ENCODE measurements around the gene KPNA6. TPM values are rescaled to one million over a fixed set of nuclear protein-coding genes. Genes with fewer than 3 reads are reported as not detected.
"Not testable (repeated sequence)": the region's sequence is repeated elsewhere in the genome, so short reads cannot be mapped to it uniquely, and the experiment has no call there.

Gene KPNA6
- total RNA-seq, 4 donors from 2014 or later: 44.6 to 62.8 (median 53.4) TPM

DNA sequence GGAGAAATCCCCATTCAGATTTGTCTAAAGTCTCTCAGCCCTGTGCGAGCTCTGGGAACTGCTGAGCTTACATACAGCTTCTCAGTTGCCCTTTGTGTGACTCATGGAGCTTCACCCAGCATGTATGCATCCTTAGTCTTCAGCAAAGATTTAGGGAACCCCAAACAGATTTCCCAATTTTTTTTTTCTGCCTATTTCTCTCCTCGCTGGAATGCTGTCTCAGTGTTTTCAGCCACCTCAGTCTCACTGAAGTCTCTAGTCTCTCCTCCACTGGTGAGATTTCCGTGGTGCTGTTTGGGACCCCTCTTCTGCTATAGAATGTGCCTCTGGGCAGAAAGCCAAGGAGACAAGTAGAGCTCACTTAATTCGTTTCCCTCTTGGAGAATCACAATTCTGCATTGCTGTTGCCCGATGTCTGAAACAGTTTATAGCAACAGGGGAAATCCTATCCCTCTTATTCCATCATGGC, 43.5 kb downstream of the KPNA6 start:
- H3K27ac ChIP-seq: no peak overlapping the region
- WGBS, 2 donors: 35 to 40% methylated on average over 5 of the region's 5 CpGs
- H3K4me3 ChIP-seq (replicated peaks in 1 of 3): no peak overlapping the region
- peaks cover 6 to 11% of the 10 kb centered on the region in 2 donors for H3K4me1 ChIP-seq
- peaks cover 0 to 8% of the 10 kb centered on the region in 2 donors for H3K36me3 ChIP-seq
- intact Hi-C loops (cut with DNase I): no loop called here
- H3K27me3 ChIP-seq: no peaks in the 10 kb centered on the region
- H3K9me3 ChIP-seq: no peaks in the 10 kb centered on the region
- no peak for TF ChIP-seq POLR2A (IDR thresholded peaks at IDR 0.05)
- TF ChIP-seq, protein P1, sequence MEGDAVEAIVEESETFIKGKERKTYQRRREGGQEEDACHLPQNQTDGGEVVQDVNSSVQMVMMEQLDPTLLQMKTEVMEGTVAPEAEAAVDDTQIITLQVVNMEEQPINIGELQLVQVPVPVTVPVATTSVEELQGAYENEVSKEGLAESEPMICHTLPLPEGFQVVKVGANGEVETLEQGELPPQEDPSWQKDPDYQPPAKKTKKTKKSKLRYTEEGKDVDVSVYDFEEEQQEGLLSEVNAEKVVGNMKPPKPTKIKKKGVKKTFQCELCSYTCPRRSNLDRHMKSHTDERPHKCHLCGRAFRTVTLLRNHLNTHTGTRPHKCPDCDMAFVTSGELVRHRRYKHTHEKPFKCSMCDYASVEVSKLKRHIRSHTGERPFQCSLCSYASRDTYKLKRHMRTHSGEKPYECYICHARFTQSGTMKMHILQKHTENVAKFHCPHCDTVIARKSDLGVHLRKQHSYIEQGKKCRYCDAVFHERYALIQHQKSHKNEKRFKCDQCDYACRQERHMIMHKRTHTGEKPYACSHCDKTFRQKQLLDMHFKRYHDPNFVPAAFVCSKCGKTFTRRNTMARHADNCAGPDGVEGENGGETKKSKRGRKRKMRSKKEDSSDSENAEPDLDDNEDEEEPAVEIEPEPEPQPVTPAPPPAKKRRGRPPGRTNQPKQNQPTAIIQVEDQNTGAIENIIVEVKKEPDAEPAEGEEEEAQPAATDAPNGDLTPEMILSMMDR (IDR thresholded peaks at IDR 0.05): no peak
- DNase-seq: no peak

DNA sequence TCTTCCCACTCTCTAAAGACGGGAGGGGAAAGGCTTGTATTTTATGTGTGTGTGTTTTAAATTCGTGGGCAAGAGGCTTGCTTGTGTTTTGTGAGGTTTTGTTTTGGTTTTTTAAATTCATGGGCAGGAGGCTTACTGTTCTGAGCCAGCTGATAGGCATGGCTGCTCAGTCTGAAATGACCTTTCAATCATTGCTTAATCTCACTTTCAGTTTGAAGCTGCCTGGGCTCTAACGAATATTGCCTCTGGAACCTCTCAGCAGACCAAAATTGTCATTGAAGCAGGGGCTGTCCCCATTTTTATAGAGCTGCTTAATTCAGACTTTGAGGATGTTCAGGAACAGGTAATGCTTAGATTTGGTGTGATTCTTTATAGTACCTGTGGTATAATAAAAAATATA, 51.3 kb downstream of the KPNA6 start:
- Histone ChIP-seq H3K4me3 (replicated peaks in 1 of 3) (no peak overlapping the region), H3K9me3 (no peaks in the 10 kb centered on the region), H3K4me1 (peaks cover 0 to 4% of the 10 kb centered on the region in 2 donors), H3K27ac (no peak overlapping the region), H3K27me3 (no peaks in the 10 kb centered on the region), H3K36me3 (peaks cover 54 to 71% of the 10 kb centered on the region in 2 donors)
- WGBS, 2 donors: 57 to 75% methylated on average over 3 of the region's 3 CpGs
- intact Hi-C loops (cut with DNase I): no loop called here
- TF ChIP-seq POLR2A (IDR thresholded peaks at IDR 0.05): no peak
- peak in 1 of 2 donors; percentile 6 for DNase-seq

DNA sequence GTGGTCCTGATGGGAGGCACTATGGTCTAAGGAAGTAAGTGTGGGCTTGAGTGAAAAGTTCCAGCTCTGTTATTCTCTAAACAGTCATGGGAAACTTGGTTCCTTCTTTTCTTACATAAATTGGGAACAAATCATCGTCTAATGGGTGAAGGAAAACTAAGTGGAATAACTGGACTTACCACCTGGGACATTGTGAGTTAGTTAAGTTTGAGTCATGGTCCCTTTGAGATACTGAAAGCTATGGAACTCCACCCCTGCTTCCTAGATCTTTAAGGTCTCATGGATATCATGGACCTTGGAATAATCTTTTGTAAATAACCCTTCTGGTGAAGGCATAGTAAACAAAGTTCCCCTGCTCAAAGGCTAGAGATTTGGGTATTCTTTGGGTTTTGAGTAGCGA, 55.5 kb downstream of the KPNA6 start:
- H3K9me3 ChIP-seq: no peaks in the 10 kb centered on the region
- no peak overlapping the region for H3K4me3 ChIP-seq (replicated peaks in 1 of 3)
- no peaks in the 10 kb centered on the region for H3K27me3 ChIP-seq
- WGBS, 2 donors: 98 to 100% methylated on average over 2 of the region's 2 CpGs
- DNase-seq: no peak
- peaks cover 0 to 4% of the 10 kb centered on the region in 2 donors for H3K4me1 ChIP-seq
- intact Hi-C loops (cut with DNase I): no loop called here
- TF ChIP-seq, protein P1 (IDR thresholded peaks at IDR 0.05): no peak
- no peak for TF ChIP-seq POLR2A (IDR thresholded peaks at IDR 0.05)
- peaks cover 50 to 68% of the 10 kb centered on the region in 2 donors for H3K36me3 ChIP-seq
- H3K27ac ChIP-seq: no peak overlapping the region

DNA sequence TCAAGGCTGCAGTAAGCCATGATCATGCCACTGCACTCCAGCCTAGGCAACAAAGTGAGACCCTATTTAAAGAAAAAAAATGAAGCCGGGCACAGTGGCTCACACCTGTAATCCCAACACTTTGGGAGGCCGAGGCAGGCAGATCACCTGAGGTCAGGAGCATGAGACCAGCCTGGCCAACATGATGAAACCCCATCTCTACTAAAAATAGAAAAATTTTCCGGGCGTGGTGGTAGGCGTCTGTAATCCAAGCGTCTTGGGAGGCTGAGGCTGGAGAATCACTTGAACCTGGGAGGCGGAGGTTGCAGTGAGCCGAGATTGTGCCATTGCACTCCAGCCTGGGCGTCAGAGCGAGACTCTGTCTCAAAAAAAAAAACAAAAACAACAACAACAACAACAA, 57.8 kb downstream of the KPNA6 start:
- H3K4me1 ChIP-seq; H3K27ac ChIP-seq; intact Hi-C loops (cut with DNase I); H3K9me3 ChIP-seq; H3K4me3 ChIP-seq (replicated peaks in 1 of 3); DNase-seq; H3K27me3 ChIP-seq: not testable (repeated sequence)
- H3K36me3 ChIP-seq: peaks cover 46 to 71% of the 10 kb centered on the region in 2 donors
- WGBS, 2 donors: 93 to 94% methylated on average over 10 of the region's 10 CpGs

DNA sequence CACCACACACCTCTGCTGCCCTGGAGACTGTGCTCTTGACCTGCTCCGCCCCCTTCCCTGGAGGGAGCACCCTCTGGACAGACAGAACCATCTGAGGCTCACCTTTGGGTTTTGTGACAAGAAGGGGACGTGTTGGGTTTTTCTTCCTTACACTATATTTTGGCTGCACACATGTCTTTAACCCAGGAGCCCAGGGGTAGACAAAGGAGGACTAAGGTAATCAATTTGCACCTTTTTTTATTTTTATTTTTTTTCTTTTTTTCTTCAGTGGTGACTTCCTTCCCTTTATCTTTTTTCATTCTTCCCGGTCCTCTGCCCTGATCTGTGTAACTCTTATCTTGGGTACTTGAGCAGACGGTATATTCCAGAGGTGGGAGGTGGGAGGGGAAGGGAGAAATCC, 63.1 kb downstream of the KPNA6 start:
- no peak overlapping the region for H3K4me3 ChIP-seq (replicated peaks in 1 of 3)
- 86 to 90% methylated on average over 4 of the region's 4 CpGs for WGBS, 2 donors
- no peaks in the 10 kb centered on the region for H3K4me1 ChIP-seq
- DNase-seq: no peak
- H3K27me3 ChIP-seq: no peaks in the 10 kb centered on the region
- peaks cover 45 to 61% of the 10 kb centered on the region in 2 donors for H3K36me3 ChIP-seq
- no peak overlapping the region for H3K27ac ChIP-seq
- intact Hi-C loops (cut with DNase I): no loop called here
- no peak for TF ChIP-seq POLR2A (IDR thresholded peaks at IDR 0.05)
- TF ChIP-seq, protein P1 (IDR thresholded peaks at IDR 0.05): no peak
- no peaks in the 10 kb centered on the region for H3K9me3 ChIP-seq

DNA sequence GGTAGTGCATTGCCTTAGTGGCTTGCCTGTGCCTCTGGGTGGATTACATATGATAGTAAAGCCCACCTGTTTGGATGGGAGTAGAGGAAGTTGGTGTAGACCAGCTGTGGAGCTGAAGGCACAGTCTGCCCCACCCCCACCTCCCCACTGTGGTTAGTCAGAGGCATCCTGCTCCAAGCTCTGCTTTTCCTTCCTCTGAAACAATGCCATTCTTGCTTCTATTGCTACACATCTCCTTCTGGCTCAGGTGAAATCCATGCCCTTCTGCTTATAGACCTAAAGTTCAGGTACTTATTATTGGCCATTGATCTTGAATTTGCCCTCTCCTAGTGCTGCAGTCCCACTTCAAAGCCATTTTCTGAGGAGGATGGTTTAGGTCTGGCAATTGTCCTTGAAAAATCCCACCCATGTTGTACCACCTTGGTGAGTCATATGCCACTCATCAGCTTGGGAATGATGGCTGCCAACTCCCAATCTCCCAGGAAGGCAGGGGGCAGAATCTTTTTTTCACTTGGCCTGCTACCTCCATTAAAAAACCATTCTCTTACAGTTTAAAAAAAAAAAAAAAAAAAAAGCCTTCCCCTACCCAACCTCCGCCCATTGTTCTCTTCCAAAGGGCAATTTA, 64.9 kb downstream of the KPNA6 start:
- no peak for TF ChIP-seq POLR2A (IDR thresholded peaks at IDR 0.05)
- TF ChIP-seq, protein P1 (IDR thresholded peaks at IDR 0.05): no peak
- H3K27me3 ChIP-seq: no peaks in the 10 kb centered on the region
- H3K4me3 ChIP-seq (replicated peaks in 1 of 3): no peak overlapping the region
- no peak overlapping the region for H3K27ac ChIP-seq
- no peak for DNase-seq
- H3K36me3 ChIP-seq: peaks cover 37 to 47% of the 10 kb centered on the region in 2 donors
- no peaks in the 10 kb centered on the region for H3K4me1 ChIP-seq
- H3K9me3 ChIP-seq: no peaks in the 10 kb centered on the region
- 95 to 97% methylated on average over 1 of the region's 1 CpG for WGBS, 2 donors
- intact Hi-C loops (cut with DNase I): no loop called here
